NB4 (cell line): Measurements from ENCODE around the gene DSG4.

Source experiments
- CTCF ChIP-seq: IDR thresholded peaks from one replicate; pipeline ENCODE4 v1.5.1; 2012; ENCODE audit warnings: low read depth, low read length
- POLR2A ChIP-seq: IDR thresholded peaks from 2 replicates; pipeline ENCODE4 v1.6.1; 2011; ENCODE audit warnings: mild to moderate bottlenecking; ENCODE audit not compliant: insufficient read length; ENCODE audit errors: extremely low read depth

DNA sequence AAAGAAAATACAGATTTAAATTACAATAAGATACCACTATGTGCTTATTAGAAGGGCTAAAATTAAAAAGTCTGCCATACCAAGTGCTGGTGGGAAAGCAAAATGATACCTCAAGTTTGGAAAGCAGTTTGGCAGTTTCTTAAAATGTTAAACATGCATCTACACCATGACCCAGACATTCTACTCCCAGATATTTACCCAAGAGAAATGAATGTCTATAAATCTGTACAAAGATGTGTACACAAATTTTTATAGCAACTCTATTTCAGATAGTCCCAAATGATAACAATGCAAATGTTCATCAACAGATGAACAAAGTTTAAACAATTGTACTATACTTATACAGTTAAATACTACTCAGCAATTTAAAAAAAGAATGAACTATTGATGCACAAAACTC, 7.1 kb upstream of the DSG4 start:
- TF ChIP-seq POLR2A (no peak), CTCF (no peak)
